NCI-H1694 (cell line): ENCODE measurements around the gene UCMA.

ENCODE experiments used
- DNase-seq: peaks from one replicate; lab custom pipeline; 2025; lab: John Stamatoyannopoulos, UW

UCMA gene

GRCh38 chr10:13184730-13185514 is 49.3 kb downstream of the UCMA start:
- no peak for DNase-seq

GRCh38 chr10:13184276-13184675 is 49.9 kb downstream of the UCMA start:
- no peak for DNase-seq

DNA sequence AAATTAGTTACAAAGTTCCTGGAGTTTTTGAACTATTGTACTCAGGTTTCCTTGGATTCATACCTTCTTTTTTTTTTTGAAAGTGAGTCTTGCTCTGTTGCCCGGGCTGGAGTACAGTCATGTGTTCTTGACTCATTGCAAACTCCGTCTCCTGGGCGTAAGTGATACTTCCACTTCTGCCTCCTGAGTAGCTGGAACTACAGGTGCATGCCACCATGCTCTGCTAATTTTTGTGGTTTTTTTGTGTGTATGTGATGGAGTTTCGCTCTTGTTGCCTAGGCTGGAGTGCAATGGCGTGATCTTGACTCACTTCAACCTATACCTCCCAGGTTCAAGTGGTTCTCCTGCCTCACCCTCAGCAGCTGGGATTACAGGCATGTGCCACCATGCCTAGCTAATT is 50.5 kb downstream of the UCMA start:
- DNase-seq = no peak

DNA sequence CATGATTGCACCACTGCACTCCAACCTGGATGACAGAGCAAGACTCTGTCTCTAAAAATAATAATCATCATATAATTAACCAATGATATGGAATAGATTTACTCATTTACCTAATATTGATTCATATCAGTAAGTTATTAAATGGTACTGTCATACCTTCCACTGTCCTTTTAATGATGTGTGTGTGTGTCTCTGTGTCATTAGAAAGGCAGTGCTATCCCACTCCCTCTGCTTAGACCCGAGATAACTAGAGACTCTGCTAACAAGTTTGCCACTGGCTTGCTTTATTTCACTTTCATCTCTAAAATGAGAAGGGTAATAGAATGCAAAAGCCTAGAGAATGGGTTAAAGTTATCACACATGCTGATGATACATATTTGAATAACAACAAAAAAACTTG is 51.8 kb downstream of the UCMA start:
- no peak for DNase-seq

GRCh38 chr10:13180788-13181187 is 53.4 kb downstream of the UCMA start:
- DNase-seq = no peak

GRCh38 chr10:13173616-13174015 is 60.6 kb downstream of the UCMA start:
- no peak for DNase-seq
